HG03280 (cell line): ENCODE measurements around the gene FCHSD2.
"Not testable (repeated sequence)": the region's sequence is repeated elsewhere in the genome, so short reads cannot be mapped to it uniquely, and the experiment has no call there.

Source experiments
- ATAC-seq: cut with Tn5 transposase; IDR thresholded peaks from one replicate; pipeline ENCODE4 v1.9.1; 2021; ENCODE audit warnings: mild to moderate bottlenecking, moderate library complexity; ENCODE audit not compliant: unreplicated experiment

Gene FCHSD2

DNA sequence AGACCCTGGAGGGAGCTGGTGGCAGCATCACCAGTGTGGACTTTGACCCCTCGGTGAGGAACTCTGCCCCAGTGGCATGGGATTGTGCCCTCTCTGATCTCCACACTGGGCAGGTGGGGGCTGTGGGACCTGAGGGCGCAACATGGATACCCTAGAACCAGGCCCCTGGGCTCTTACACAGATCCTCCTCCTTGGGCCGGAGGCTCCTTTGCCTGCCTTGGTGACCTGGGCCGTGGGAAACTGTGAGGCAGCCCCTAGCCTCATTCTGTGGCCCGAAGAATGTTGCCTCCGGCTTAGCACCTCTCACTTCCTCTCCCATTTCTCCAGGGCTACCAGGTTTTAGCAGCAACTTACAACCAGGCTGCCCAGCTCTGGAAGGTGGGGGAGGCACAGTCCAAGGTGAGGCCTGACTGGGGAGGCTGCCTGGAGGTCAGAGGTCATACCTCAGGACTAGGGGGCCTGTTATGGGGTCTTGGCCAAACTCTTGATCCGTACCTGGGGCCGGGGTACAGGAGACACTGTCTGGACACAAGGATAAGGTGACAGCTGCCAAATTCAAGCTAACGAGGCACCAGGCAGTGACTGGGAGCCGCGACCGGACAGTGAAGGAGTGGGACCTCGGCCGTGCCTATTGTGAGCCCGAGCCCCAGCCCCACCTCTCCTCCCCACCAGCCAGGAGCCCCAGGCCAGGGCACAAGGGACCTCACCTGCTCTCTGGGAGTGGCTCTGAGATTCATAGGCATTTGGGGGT, 315.8 kb downstream of the FCHSD2 start:
- no peak for ATAC-seq

DNA sequence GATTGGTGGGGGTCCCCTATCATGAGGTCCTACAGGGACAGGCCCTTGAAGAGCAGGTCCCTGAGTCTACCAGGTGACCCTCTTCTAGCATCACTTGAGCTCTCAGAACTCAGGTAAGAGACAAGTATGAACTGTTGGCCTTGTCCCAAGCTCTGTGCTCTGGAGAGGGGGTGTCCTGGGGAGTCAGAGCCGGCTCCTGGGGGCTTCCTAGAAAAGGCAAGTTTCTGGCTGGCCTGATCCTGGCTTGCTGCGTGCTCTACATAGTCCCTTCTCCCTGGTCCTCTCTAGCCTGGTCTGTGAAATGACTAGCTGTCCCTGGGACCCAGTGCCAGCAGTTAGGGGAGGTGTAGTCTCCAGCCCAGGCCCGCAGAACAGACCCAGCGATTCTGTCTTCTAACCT, 316.5 kb downstream of the FCHSD2 start:
- ATAC-seq: no peak

DNA sequence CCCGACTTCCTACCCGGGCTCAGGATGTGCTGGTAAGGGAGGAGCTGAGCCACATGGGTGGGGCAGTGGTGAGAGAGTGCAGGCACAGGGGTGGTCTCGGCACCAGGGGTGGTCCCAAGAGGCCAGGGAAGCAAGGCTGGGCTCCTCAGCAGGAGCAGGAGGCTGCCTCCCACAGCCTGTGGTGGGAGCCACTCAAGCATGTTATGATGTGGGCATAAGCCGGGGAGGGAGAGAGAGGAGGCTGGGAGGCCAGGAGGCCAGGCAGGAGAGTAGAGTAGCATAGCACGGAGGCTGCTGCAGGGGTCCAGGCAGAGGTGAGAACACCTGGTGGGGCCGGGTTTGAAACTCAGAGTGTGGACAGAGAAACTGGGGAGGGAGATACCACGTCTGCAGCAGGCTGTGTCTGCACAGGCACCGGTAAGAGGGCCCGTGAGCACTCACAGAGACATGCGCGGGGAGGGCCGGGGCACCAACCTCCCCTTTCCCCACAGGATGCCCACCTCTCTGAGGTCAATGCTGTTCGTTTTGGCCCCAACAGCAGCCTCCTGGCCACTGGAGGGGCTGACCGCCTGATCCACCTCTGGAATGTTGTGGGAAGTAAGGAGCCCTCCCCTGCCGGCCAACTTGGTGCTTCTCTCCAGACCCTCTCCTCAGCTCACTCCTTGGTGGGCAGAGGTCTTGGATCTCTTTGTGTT, 317.2 kb downstream of the FCHSD2 start:
- ATAC-seq: no peak

DNA sequence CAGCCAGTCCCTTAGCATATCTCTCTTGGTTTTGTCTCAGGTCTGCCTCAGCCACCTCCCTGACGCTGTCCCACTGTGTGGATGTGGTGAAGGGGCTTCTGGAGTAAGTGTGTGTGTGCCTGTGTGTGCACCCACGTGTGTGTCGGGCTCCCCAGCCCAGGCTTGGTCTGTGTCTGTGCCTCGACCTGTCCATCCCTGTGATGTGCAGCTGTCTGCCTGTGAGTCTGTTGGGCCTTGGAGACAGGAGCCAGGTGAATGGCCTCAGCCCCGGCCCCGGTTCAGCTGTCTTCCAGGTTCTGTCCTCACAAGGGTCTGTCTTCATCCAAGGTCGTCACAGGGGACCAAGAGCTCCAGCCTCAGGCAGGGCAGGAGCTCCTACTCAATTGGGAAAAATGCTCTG, 318.1 kb downstream of the FCHSD2 start:
- ATAC-seq: no peak

DNA sequence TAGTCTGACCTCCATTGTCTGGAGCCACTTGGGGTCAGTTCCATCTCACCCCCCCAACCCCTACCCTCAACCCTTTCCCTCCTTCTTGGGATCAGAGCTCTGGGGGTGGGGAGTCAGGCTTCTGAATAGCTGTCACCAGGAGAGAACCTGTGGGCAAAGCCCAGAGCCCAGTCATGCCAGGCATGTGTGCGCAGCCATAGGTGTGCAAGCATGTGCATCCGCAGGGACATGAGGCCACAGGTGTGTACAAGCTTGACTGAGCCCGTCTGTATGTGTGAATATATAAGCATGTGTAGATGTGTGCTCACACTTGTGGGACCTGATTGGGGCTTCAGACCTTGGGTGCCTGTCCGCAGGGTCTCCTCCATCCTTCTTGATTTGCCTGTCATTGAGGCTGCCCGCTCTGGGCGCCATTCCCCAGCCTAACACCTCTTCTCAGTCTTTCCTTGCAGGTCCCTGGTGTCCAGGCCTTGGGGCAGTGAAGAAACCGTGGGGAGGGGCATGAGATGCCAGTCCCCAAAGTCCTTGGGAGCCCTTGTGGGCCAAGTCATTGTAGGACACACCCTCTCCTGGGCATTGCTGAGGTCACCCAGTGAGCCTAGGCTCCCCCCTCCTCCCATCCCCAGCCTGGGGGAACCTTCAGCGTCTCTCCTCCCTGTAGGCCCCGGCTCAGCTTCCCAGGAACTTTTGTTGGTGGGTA, 318.9 kb downstream of the FCHSD2 start:
- ATAC-seq: no peak

DNA sequence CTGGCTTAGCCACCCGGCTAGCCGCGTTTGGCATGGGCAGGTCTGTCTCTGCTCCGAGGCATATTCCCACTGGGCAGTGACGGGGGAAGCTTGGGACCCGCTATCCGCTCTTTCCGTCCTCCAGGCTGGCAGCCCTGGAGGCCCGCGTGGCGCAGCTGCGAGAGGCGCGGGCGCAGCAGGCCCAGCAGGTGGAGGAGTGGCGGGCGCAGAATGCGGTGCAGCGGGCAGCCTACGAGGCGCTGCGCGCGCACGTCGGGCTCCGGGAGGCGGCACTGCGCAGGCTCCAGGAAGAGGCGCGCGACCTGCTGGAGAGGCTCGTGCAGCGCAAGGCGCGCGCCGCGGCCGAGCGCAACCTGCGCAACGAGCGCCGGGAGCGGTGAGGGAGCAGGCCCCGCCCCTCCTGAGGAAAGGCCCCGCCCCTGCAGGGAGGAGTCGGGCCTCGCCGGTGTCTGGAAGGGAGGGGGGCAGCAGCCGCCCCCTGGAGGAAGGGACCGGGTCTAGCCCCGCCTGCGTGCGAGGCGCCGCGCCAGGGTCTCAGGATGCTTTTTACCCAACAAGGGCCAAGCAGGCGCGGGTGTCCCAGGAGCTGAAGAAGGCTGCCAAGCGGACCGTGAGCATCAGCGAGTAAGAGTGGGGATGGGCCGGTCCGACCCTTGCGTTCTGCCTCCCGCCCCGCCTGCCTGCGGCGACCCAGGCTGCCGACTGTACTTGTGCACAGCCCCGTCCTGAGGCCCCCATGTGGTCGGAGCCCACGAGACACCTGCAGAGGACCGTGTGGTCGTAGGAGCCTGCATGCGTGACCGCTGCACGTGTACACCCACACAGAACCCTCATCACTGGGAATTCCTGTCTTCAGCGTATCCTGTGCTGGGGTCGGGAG, 320.0 kb downstream of the FCHSD2 start:
- ATAC-seq: no peak

DNA sequence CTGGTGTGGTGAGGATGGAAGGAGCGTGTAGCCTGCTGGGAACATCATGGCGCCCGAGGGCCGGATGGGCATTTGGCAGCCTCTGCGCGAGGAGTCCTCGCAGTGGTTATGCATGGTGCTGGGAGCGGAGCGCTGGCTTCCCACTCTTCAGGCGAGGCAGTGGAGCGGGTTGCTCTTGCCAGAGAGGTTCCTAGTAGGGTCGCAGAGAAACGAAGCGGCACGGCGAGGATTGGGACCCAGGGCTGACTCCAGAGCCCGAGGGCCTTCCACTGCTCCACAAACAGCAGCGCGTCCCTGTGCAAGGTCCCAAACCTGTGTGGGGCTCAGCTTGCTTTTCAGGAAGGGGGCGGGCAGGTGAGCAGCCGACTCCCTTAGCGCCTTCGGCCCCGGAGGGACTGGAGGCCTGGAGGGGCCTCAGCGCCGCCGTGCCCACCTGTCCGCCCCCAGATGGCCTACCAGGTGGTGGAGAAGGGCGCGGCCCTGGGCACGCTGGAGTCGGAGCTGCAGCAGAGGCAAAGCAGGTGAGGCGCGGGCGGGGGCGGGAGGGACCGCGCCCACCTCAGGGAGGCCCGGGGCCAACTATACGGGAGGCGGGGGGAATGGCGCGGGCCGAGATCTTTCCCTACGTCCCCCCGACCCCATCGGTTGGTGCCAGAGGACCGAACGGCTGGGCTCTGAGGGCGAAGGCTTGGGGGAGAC, 320.7 kb downstream of the FCHSD2 start:
- no peak for ATAC-seq

DNA sequence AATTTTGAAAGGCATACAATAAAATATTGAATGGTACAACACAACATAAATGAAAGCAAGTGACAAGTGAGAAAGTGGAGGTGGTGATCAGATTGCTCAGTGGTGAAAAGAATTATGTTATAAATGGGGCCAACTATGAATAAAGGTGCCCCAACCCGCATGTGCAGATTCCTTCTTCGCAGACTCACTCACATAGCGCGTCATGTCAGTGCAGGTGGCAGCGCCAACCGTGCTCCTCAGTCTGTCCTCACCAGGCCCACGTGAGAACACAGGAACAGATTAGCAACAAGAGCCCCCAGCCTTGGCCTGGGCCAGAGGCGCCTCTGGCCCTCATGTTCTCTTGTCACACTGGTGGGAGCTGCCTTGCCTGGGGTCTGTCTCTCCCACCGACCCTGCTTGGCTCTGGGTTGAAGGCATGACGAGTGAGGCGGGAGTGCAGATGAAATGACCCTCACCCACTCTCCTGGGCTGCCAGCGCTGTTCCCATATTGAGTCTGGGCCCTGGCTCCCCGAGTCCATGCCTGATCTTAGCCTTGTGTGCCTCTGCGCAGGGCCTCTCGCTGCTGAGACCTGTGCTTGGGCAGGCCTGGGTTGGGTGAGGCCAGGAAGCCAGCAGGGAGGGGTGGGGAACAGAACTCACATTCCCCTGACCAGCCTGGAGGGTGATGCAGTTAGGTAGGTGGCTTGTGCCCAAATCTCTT, 321.5 kb downstream of the FCHSD2 start:
- no peak for ATAC-seq

DNA sequence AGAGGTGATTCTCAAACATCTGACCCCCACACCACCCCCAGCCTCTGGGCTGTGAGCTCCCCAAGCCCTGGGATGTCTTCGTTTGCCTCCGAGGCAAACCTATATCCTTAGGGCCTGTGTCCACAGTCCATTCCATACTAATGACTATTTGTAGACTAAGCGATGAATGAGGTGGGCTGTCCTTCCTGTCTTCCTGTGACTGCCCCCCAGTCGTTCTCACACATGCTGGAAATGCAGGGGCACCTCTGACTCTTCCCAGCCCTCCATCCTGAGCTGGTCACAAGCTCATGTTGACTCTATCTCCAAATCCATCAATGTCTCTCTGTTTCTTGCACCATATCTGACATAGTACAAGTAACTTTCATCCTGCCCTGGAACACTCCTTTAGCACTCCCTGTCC, 323.1 kb downstream of the FCHSD2 start:
- ATAC-seq: no peak

DNA sequence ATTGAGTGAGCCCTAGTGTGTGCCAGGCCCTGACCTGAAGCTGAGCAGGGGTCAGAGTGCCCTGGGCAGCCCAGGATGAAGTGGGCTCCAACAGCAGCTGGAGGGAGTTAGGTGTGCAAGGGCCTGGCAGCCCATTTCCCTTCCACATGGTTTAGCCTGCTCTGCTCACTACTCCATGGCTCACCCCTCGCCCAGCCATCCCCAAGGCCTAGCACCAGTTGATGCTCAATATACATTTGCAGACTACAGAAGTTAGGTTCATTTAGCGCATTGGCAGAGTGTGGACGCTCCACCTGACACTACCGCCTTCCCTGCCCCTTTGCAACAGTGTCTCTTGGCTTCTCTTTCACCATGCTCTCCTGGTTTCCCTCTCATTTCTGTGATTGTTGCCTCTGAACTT, 324.2 kb downstream of the FCHSD2 start:
- no peak for ATAC-seq

DNA sequence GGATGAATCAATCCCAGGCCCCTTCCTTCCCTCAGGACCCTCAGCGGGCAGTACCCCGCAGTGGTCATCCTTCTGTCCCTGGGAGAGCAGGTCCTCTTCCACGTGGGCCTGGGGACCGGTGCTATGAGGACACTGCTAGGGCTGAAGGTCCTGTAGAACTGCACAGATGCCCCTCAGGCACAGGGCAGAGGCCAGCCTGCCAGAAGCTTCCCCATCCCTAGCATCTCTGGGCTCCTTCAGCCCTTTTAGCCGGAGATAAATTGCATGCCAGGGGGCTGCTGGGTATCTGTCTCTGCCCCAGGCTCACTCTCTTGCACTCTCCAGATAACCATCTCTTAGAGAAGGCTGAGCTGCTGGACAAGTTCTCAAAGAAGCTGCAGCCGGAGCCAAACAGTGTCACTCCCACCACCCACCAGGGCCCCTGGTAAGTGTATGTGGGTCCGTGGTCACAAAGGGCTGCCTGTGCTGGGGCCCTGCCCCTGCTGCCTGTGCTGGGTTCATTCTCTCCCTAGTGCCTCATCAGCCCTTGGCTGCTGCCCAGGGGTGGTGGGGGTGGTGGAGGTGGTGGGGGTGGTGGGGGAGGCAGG, 325.6 kb downstream of the FCHSD2 start:
- ATAC-seq: no peak

DNA sequence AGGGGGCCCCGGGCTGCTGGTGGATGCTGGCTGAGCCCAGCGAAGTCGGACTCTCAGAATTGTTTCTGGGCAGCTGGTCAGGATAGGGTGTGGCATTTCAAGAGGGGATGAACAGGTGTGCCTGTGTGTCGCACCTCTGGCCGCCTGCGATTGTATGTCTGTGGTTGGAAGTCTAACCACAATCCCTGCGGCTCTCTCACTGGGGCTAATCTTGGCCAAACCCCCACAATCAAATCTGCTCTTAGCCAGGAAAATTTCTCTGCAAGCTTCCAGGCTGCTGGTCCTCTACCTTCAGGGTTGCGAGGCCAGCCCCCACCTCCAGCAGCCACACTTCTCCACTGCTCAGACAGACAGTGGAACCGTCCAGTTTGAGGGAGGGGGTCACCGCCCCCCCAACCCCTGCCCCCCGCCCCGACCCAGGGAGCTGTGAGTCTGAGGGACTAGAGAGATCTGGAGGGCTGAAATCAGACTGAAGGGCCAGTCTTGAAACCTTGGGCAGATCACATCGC, 327.0 kb downstream of the FCHSD2 start:
- ATAC-seq: no peak

DNA sequence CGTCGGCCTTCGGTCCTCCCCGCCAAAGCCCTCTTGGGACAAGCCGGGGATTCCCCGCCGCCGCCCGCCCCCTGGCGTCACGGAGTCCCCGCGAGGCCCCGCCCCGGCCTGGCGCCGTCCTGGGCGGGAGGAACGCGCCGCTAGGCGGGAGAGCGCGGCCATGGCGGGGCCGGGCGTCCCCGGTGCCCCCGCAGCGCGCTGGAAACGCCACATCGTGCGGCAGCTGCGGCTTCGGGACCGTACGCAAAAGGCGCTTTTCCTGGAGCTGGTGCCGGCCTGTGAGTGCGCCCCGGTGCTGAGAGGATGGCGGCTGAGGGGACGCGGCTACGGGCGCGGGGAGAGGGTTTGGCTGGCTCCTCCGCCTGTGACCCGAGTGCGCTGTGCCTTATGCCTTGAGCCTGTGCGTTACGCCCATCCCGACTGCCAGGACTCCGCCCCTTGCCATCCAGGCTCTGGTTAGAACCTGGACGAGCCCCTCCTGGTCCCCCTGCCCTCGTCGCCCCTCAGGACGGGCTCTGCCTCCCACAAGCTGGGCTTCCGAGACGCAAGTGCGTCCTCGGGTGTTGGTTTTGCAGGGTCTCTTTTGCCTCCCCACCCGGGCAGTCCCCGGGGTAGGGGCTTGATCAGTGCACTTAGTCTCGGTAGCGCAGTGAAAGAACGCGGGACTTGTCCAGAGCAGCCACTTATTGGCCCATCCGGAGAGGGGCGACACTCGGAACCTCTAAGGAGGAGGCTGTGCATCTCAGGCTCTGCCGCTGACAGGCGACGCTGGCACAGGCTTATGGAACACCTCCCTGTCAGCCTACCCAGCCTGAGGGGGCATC, 327.6 kb downstream of the FCHSD2 start, which contains the start of gene ATG16L2:
ATG16L2 (plus strand) TSS at position 126 of the 824 bp plus-strand sequence; CDS start at position 161, 35 bp downstream.
- peak; percentile 69 for ATAC-seq

DNA sequence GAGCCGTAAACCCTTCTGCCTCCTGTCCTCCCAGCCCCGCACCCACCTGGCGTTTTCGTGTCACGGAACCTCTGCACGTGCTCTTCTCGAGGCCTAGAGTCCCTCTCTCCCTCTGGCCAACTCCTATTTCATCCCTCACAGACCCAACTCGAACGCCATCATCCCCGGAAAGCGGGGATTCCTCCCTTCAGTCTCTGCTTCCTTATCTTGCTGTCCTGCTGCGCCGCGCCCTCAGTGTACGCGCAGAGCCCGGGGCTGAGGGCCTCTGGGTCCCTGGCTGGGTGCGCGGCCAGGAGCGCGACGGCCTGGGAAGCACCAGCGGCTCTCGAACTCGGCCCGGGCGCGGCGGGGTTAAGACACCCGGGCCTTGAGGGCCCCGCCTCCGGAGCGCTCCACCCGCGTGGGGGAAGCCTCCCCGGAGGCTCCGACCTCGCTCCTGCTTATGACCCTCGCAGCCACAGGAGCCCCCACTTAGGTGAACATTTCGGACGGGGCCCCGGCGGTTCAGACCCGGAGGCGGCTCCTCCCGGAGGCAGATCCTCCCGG, 328.3 kb downstream of the FCHSD2 start:
- ATAC-seq: peak; percentile 56

DNA sequence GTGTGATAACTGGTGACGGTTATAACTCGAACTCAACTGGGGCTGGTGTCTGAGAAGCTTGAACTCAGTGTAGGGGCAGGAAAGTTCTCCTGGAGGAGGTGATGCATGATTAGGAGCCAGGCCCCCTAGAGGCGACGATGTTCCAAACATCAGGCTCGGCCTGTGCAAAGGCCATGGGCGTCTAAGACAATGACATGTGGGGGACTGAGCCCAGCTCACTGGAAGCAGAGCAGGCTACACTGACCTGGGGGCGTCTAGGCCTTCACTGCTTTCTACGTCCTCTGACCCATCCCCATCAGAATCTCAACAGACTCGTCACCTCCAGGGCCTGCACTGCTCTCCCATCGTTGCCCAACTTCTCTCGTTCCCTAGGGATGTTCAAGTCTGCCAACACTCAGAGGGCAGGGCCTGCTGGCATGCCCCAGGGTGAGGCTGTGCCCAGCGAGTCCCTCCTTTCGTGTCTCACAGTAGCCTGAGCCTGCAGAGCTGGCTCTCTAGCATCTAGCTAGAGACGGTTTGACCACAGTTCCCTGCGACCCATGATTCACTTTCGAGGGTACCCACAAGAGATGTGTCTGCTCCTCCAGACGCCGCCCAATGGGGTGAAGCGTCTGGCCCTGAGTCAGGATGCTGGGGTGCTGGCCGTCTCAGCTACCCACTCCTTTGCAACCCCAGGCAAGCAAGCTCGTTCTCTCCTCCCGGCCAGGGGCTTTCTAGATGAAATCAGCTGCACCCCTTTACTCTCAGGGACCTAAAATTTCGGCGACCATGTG, 329.0 kb downstream of the FCHSD2 start:
- peak; percentile 27 for ATAC-seq

DNA sequence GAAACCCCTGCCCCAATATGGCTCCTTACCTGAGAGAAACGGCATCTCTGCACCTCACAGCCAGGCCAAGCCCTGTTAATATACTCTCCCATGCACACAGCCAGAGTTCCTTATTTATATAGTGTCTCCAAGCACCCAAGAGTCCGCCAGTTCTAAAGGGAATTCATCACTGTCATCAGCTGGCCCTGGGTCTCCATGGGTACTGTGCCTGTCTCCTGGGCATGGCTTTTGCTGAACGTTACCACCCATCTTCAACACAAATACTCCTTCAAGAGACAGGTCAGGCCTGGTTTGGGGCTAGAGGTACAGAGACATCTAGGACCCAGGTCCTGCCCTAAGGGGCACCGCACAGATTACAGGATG, 329.5 kb downstream of the FCHSD2 start:
- ATAC-seq: no peak

DNA sequence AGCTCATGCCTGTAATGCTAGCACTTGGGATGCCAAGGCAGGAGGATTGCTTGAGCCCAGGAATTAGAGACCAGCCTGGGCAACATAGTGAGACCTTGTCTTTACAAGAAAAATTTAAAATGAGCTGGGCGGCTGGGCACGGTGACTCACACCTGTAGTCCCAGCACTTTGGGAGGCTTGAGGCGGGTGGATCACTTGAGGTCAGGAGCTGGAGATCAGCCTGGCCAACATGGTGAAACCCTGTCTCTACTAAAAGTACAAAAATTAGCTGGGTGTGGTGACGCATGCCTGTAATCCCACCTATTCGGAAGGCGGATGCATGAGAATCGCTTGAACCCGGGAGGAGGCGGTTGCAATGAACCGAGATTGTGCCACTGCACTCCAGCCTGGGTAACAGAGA, 330.4 kb downstream of the FCHSD2 start:
- not testable (repeated sequence) for ATAC-seq
